GM12872 (cell line): ENCODE results near the gene ABCG1.

ENCODE experiments used
- TF ChIP-seq, protein P1 (sequence below): IDR thresholded peaks from 3 replicates; pipeline ENCODE4 v1.5.1; 2011; ENCODE audit warnings: low read depth, mild to moderate bottlenecking, low read length, moderate library complexity; ENCODE audit not compliant: insufficient read depth

The ABCG1 gene

GRCh38 chr21:42243026-42243425 is 24.1 kb downstream of the ABCG1 start:
- TF ChIP-seq, protein P1, sequence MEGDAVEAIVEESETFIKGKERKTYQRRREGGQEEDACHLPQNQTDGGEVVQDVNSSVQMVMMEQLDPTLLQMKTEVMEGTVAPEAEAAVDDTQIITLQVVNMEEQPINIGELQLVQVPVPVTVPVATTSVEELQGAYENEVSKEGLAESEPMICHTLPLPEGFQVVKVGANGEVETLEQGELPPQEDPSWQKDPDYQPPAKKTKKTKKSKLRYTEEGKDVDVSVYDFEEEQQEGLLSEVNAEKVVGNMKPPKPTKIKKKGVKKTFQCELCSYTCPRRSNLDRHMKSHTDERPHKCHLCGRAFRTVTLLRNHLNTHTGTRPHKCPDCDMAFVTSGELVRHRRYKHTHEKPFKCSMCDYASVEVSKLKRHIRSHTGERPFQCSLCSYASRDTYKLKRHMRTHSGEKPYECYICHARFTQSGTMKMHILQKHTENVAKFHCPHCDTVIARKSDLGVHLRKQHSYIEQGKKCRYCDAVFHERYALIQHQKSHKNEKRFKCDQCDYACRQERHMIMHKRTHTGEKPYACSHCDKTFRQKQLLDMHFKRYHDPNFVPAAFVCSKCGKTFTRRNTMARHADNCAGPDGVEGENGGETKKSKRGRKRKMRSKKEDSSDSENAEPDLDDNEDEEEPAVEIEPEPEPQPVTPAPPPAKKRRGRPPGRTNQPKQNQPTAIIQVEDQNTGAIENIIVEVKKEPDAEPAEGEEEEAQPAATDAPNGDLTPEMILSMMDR: no peak

- TF ChIP-seq, protein P1: no peak
Measured at GRCh38 chr21:42245331-42246193, 26.6 kb downstream of the ABCG1 start.

GRCh38 chr21:42247716-42248115 is 28.8 kb downstream of the ABCG1 start:
- TF ChIP-seq, protein P1: no peak

GRCh38 chr21:42248241-42248640 is 29.3 kb downstream of the ABCG1 start:
- TF ChIP-seq, protein P1: no peak

GRCh38 chr21:42248783-42249597 is 30.1 kb downstream of the ABCG1 start:
- TF ChIP-seq, protein P1: no peak

GRCh38 chr21:42250422-42251403 is 31.8 kb downstream of the ABCG1 start:
- TF ChIP-seq, protein P1: no peak
